Activated T-cell treated with anti-CD3 and anti-CD28 coated beads, Interleukin-2, amount 50 U/mL, for 24 hours (primary cell): ENCODE measurements around the gene MAFG.

Source experiments
- DNase-seq: peaks from one replicate; pipeline ENCODE4 v3.0.0-alpha.2; 2020
- H3K27ac Mint-ChIP-seq: 2 replicates; pipeline ENCODE4 v1.8.0; 2020; ENCODE audit warnings: mild to moderate bottlenecking, mixed read lengths
- H3K27me3 Mint-ChIP-seq: 2 replicates; pipeline ENCODE4 v1.8.0; 2020; ENCODE audit warnings: mixed read lengths
- H3K36me3 Mint-ChIP-seq: 2 replicates; pipeline ENCODE4 v1.8.0; 2020; ENCODE audit warnings: low read depth, mixed read lengths
- H3K4me1 Mint-ChIP-seq: 2 replicates; pipeline ENCODE4 v1.8.0; 2020; ENCODE audit warnings: low read depth, mixed read lengths
- H3K4me3 Mint-ChIP-seq: 2 replicates; pipeline ENCODE4 v1.8.0; 2020; ENCODE audit warnings: mild to moderate bottlenecking, moderate library complexity, mixed read lengths
- H3K9me3 Mint-ChIP-seq: 2 replicates; pipeline ENCODE4 v1.8.0; 2020; ENCODE audit warnings: mixed read lengths

MAFG gene

GRCh38 chr17:81891303-81891552, 36.3 kb downstream of the MAFG start:
- DNase-seq: no peak
- H3K27me3 Mint-ChIP-seq: no peaks in the 10 kb centered on the region
- peaks cover 36% of the 10 kb centered on the region for H3K4me1 Mint-ChIP-seq
- peak overlapping the region; percentile 92 for H3K4me3 Mint-ChIP-seq
- H3K9me3 Mint-ChIP-seq: no peaks in the 10 kb centered on the region
- H3K36me3 Mint-ChIP-seq: peaks cover 77% of the 10 kb centered on the region
- peak overlapping the region; percentile 99 for H3K27ac Mint-ChIP-seq

DNA sequence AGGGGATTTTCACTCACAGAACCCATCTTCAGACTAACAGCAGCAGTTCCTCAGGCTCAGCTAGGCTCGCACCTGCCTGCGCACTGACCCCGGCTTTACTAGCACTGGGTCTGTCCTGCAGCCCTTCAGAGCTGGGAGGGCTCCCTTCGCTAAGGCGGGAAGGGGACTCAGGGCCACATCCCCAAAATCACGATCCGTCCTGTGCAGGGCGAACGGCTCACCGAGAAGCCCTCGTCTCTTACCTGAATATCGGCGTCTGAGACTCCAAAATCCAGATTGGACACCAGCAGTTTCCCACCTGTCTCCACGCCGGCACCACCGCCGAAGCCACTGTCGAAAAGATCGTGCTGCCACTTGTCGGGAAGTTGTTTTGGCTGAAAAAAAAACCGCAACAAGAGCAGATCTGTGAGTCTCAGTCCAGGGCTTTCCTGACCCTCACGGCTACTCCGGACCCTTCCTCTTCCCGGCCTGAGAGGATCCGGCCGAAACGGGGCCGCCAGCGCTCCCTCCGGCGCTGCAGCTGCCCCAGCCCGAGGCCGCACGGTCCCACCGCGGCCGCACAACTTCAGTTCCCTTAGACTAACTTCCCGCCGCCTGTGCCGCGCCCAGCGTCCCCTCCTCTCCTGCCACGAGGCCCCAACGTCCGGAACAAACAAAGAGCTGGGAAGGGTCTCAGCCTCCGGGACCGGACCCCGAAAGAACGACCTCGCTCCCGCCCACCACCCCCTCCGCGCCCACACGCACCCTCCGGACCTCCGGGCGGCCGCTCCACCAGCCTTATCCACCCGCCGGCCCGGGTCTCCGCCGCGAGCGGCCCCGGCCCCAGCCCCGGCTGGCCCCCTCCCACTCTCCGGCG, 36.9 kb downstream of the MAFG start:
- Mint-ChIP-seq H3K27ac (peak overlapping the region; percentile 95), H3K36me3 (peaks cover 78% of the 10 kb centered on the region), H3K9me3 (no peaks in the 10 kb centered on the region), H3K27me3 (no peaks in the 10 kb centered on the region), H3K4me1 (peaks cover 40% of the 10 kb centered on the region), H3K4me3 (peak overlapping the region; percentile 92)
- no peak for DNase-seq

DNA sequence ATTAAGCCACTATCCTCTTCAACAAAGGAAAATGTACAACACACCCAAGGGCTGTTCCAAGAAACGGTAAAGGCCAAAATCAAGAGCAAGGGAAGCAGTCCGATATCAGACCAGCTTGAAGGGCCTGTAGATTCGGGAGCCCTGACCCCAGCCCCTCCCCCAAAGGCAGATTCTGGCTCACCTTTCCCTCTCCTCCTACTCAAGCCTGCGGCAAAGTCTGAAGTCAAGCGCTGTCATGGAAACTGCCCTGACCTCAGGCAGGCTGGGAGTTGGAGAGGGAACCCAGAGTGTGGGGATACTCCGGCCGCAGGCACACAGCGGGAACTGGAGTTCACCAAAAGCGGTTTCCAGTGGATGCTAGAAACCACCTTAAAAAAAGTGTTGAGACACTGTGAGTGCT, 37.9 kb downstream of the MAFG start:
- H3K27ac Mint-ChIP-seq: peak overlapping the region; percentile 95
- H3K36me3 Mint-ChIP-seq: peaks cover 80% of the 10 kb centered on the region
- H3K27me3 Mint-ChIP-seq: no peaks in the 10 kb centered on the region
- no peak for DNase-seq
- H3K4me1 Mint-ChIP-seq: peaks cover 43% of the 10 kb centered on the region
- no peaks in the 10 kb centered on the region for H3K9me3 Mint-ChIP-seq
- peak overlapping the region; percentile 92 for H3K4me3 Mint-ChIP-seq

DNA sequence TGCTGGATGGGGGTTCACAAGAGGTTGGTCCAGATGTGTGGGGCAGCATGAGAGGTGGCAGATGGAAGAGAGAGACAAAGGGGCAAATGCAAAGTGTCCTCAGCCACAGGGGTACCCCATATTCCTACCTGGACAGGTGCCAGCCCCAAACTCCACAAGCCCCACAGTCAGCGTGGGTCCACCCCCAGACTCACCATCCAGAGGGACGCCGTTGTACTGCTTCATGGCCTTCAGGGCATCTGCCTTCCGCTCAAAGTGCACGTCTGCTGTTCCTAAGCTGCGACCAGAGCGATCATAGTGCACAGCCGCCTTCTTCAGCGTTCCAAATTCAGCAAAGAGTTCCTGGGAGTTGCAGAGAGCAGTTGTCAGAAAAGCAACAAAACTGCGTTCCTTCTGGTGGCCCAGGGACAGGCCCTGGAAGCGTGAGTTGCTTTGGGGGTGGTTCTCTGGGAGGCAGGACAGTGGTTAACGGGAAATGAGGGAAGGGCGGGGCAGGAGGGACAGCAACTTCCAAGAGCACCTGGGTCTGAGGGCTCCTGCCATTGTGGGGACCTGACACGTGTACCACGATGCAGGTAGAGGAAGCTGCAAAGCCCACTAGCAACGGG, 38.4 kb downstream of the MAFG start:
- Mint-ChIP-seq H3K27ac (peak overlapping the region; percentile 95), H3K27me3 (no peaks in the 10 kb centered on the region), H3K4me3 (peak overlapping the region; percentile 92), H3K4me1 (peaks cover 43% of the 10 kb centered on the region), H3K36me3 (peaks cover 80% of the 10 kb centered on the region), H3K9me3 (no peaks in the 10 kb centered on the region)
- no peak for DNase-seq

DNA sequence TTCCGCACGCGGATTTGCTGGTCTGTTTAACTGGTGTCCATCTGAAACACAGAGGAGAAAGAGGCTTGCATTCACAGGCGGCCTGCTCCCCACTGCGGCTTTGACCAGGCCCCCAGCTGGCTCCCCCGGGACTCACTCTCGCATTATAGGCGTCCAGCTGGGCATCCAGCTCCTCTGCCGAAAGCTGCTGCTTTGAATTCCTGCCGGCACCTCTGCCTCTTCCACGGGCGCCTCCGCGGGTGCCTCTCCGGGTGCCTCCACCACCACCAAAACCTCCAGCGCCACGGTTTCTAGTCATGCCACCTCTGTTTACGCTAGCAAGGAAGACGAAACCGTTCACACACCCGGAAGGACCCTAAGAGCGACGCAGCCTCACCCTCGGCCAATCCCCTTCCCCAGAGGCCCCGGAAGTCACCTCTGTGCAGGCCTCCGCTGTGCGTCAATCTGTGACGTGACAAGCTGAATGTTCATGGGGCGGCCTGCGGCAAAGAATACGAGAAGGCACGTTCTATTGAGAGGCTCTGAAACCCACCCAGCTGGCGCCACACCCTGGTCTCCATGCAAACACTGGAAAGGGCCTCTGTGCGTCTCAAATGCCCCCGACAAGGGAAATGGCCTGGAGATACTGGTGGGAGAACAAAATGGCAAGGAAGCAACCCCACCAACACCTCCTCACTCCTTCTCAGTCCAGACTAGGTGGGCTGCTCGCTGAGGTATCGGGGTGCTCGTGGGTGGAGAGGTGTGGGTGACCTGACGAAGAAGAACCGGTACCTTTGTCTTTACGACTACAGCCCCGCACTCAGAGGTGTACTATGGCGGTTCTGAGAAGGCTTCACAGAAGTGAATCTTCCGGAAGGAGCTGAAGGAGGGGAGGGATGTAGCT, 39.2 kb downstream of the MAFG start:
- no peaks in the 10 kb centered on the region for H3K9me3 Mint-ChIP-seq
- H3K36me3 Mint-ChIP-seq: peaks cover 83% of the 10 kb centered on the region
- peak overlapping the region; percentile 95 for H3K27ac Mint-ChIP-seq
- H3K27me3 Mint-ChIP-seq: no peaks in the 10 kb centered on the region
- peak overlapping the region; percentile 92 for H3K4me3 Mint-ChIP-seq
- no peak for DNase-seq
- peaks cover 41% of the 10 kb centered on the region for H3K4me1 Mint-ChIP-seq

GRCh38 chr17:81885869-81886548, 41.5 kb downstream of the MAFG start:
- H3K4me3 Mint-ChIP-seq: no peak overlapping the region
- peaks cover 96% of the 10 kb centered on the region for H3K36me3 Mint-ChIP-seq
- H3K4me1 Mint-ChIP-seq: peaks cover 34% of the 10 kb centered on the region
- H3K27ac Mint-ChIP-seq: peak overlapping the region; percentile 86
- H3K9me3 Mint-ChIP-seq: no peaks in the 10 kb centered on the region
- no peaks in the 10 kb centered on the region for H3K27me3 Mint-ChIP-seq
- DNase-seq: no peak

DNA sequence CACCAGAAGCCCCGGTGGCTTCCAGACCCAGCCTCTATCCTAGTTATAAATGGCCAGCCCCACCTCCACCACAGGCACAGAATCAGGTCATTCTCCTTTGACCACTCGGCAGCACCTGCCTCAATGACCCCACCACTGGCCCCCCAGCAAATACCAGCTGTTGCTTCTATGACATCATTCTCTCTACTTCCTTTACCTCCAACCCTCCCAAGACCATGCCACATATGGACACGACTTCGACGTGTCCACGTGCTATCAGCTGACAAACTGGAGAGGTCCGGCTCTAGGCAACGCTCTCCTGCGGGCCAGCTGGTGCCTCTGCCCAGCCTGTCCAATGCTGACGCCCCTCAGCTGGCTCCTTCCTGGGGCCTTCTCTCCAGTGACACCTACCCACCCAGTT, 42.1 kb downstream of the MAFG start:
- no peak overlapping the region for H3K4me3 Mint-ChIP-seq
- peaks cover 32% of the 10 kb centered on the region for H3K4me1 Mint-ChIP-seq
- no peak for DNase-seq
- peaks cover 97% of the 10 kb centered on the region for H3K36me3 Mint-ChIP-seq
- H3K9me3 Mint-ChIP-seq: no peaks in the 10 kb centered on the region
- peak overlapping the region; percentile 86 for H3K27ac Mint-ChIP-seq
- H3K27me3 Mint-ChIP-seq: no peaks in the 10 kb centered on the region

GRCh38 chr17:81884968-81885367, 42.6 kb downstream of the MAFG start:
- peak overlapping the region; percentile 86 for H3K27ac Mint-ChIP-seq
- peaks cover 29% of the 10 kb centered on the region for H3K4me1 Mint-ChIP-seq
- H3K4me3 Mint-ChIP-seq: no peak overlapping the region
- DNase-seq: no peak
- H3K36me3 Mint-ChIP-seq: peaks cover 97% of the 10 kb centered on the region
- H3K9me3 Mint-ChIP-seq: no peaks in the 10 kb centered on the region
- H3K27me3 Mint-ChIP-seq: no peaks in the 10 kb centered on the region

DNA sequence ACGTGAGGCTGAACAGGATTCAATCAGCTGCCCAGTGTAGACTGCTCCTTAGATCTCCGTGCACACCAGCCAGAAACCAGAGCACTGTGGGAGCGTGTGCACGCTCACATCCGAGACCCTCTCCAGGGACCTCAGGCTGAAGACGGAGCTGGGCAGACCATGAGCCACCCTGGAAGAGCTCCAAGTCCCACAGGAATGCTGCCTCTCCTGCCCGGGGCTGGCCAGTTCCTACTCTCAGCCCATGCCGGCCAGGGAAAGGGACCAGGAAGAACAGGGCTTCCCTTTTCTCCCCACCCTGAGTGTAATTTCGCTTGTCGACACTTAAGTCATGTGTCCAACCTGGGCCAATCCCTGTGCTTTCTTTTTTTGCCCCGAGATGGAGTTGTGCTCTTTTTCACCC, 43.0 kb downstream of the MAFG start:
- Mint-ChIP-seq H3K4me3 (no peak overlapping the region), H3K4me1 (peaks cover 27% of the 10 kb centered on the region), H3K27ac (peak overlapping the region; percentile 22), H3K36me3 (peaks cover 97% of the 10 kb centered on the region), H3K27me3 (no peaks in the 10 kb centered on the region), H3K9me3 (no peaks in the 10 kb centered on the region)
- DNase-seq: no peak

- no peak for DNase-seq
- Mint-ChIP-seq H3K4me1 (peaks cover 10% of the 10 kb centered on the region), H3K27me3 (no peaks in the 10 kb centered on the region), H3K4me3 (no peak overlapping the region), H3K27ac (peak overlapping the region; percentile 2), H3K9me3 (no peaks in the 10 kb centered on the region), H3K36me3 (peaks cover 69% of the 10 kb centered on the region)
These were observed 48.4 kb downstream of the MAFG start for GRCh38 chr17:81879121-81879520.

DNA sequence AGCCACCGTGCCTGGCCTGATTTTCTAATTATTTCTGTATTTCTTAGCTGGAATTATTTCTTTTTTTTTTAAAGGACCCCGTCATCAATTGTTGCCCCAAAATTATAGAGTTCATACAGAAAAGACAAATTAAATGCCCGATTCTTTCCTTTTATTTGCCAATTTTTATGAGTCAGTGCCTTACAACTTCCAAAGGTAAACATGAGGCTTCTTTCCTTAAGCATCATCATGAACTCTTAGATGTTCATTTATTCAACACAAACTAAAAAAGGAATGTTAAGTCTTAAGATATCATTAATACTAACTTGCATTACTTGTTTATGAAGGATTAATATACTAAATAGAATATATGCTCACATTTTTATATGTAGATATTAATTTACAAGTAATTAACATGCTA, 49.2 kb downstream of the MAFG start:
- H3K36me3 Mint-ChIP-seq: peaks cover 67% of the 10 kb centered on the region
- H3K27ac Mint-ChIP-seq: no peak overlapping the region
- H3K9me3 Mint-ChIP-seq: no peaks in the 10 kb centered on the region
- no peak overlapping the region for H3K4me3 Mint-ChIP-seq
- no peak for DNase-seq
- H3K27me3 Mint-ChIP-seq: no peaks in the 10 kb centered on the region
- H3K4me1 Mint-ChIP-seq: peaks cover 18% of the 10 kb centered on the region

- H3K27ac Mint-ChIP-seq: peak overlapping the region; percentile 50
- H3K36me3 Mint-ChIP-seq: peaks cover 68% of the 10 kb centered on the region
- H3K4me1 Mint-ChIP-seq: peaks cover 25% of the 10 kb centered on the region
- no peak for DNase-seq
- no peak overlapping the region for H3K4me3 Mint-ChIP-seq
- no peaks in the 10 kb centered on the region for H3K27me3 Mint-ChIP-seq
- H3K9me3 Mint-ChIP-seq: no peaks in the 10 kb centered on the region
These were observed 50.0 kb downstream of the MAFG start for GRCh38 chr17:81877569-81877968.

GRCh38 chr17:81871387-81872230, 55.9 kb downstream of the MAFG start:
- peak; percentile 96 for DNase-seq
- H3K4me1 Mint-ChIP-seq: peaks cover 50% of the 10 kb centered on the region
- H3K4me3 Mint-ChIP-seq: peak overlapping the region; percentile 87
- H3K36me3 Mint-ChIP-seq: peaks cover 58% of the 10 kb centered on the region
- peak overlapping the region; percentile 97 for H3K27ac Mint-ChIP-seq
- no peaks in the 10 kb centered on the region for H3K9me3 Mint-ChIP-seq
- H3K27me3 Mint-ChIP-seq: no peaks in the 10 kb centered on the region

GRCh38 chr17:81870981-81871386, 56.6 kb downstream of the MAFG start, which contains the start of gene ARHGDIA:
Gene ARHGDIA, minus strand, starts transcription at chr17:81871337. Its CDS starts 1,407 bp downstream, at chr17:81869930.
- H3K27me3 Mint-ChIP-seq: no peaks in the 10 kb centered on the region
- peak within 1 kb of the TSS; percentile 97 for H3K27ac Mint-ChIP-seq
- H3K36me3 Mint-ChIP-seq: peaks cover 64% of the 10 kb centered on the region
- no peak for DNase-seq
- H3K4me1 Mint-ChIP-seq: peaks cover 55% of the 10 kb centered on the region
- peak within 1 kb of the TSS; percentile 93 for H3K4me3 Mint-ChIP-seq
- H3K9me3 Mint-ChIP-seq: no peaks in the 10 kb centered on the region
